HG03457 (cell line): ENCODE data around the gene PFAS.
"Not testable (repeated sequence)": the region's sequence is repeated elsewhere in the genome, so short reads cannot be mapped to it uniquely, and the experiment has no call there.

ENCODE experiments used
- ATAC-seq: cut with Tn5 transposase; IDR thresholded peaks from one replicate; pipeline ENCODE4 v1.9.1; 2021; ENCODE audit warnings: moderate number of reproducible peaks; ENCODE audit not compliant: unreplicated experiment

Gene PFAS

DNA sequence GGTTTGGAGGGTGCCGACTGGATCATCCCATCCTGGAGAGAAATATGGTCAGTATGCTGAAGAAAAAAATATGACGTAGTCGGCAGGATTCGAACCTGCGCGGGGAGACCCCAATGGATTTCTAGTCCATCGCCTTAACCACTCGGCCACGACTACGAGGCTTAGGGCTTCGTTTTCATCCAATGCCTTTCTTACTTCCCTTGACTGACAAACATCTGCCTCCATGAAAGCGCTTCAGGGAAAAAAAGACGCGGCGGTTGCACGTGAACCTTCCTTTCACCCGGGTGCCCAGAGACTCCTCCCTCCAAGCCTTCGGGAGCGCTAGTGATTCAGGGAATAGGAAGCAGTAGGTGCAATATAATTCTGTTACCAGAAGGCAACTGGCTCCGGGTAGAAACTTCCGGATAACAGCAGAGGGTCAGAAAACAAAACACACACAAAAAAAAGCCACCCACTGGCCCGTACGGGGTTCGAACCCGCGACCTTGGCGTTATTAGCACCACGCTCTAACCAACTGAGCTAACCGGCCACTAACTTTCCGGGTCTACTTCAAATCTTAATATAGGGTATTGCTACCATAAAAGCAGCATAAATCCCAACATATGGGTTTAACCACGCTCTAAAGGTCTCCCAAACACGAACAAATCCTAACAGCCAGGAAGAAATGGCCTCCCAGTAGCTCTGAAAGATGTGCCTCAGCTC, 22.4 kb upstream of the PFAS start:
- ATAC-seq = no peak

DNA sequence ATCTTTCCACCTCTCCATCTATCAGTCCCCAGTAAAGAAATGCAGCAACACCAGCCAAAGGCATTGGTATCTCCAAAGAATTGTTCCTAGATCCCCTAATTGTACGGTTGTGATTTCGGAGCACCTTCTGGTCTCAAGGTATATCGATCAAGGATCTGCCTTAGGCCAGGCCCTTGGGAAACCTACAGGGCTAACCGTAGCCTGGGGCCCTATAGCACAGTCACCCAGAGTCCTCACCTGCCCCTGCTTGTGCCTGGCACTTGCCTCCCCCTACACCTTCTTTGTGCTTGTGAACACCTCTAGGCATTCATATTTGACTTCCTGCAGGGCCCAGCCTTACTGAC, 21.9 kb upstream of the PFAS start:
- ATAC-seq = no peak

DNA sequence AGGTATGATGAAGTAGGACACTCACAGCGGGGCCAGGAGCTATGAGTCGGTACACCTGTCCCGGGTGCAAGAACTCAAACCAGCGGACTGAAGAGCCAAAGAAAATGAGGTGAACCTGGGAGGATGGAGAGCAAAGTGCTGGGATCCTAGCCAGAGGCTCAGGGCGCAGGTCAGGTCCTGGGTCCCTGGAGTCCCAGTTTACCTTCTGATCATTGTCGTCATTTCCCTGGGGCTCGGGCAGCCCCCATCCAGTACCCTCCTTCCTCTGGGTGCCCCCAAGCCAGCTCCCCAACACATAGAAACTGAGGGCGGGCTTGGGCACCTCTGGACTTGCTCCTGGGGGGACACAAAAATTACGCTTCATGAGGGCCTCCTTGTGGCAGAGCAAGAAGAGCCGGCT, 17.4 kb upstream of the PFAS start:
- no peak for ATAC-seq

DNA sequence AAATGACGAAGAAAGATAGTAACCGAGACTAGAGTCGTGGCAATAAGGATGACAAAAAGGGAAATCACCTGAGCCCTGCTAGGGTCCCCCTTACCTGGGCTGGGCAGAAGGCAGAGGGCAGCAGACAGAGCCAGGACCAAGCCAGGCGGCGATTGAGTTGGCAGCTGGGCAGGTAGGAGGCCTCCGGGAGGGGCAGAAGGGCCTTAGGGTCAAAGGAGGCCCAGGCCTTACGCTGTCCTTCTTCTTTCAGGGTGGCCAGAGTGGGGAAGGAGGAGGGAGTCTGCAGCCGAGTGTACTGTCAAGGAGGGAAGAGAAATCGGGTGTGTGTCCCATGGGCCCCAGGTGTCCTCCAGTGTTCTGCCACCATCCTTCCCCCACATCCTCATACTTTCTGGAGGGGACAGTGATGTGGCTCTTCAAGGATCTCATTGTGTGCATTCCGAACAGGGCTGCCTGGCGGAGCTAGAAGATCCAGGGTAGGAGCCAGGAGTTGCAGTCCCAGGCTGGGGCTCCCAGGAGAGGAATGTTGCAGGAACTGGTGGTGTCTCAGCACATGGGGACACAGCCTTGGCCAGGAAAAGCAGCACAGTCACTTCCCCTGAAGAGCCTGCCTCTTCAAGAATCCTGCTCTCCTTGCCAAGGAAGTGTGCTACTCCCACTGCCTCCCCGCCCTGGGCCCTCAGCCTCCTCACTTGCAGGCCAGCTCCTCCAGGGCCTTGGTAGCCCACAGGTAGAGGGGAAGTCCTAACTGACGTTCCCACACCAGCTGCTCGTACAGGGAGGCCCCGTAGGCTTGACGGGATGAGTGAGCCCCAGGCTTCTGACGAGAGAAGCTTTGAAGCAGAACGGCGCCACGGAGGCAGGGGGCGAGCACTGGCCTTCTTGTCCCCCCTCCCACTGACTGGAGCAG, 14.5 kb upstream of the PFAS start:
- ATAC-seq = no peak

DNA sequence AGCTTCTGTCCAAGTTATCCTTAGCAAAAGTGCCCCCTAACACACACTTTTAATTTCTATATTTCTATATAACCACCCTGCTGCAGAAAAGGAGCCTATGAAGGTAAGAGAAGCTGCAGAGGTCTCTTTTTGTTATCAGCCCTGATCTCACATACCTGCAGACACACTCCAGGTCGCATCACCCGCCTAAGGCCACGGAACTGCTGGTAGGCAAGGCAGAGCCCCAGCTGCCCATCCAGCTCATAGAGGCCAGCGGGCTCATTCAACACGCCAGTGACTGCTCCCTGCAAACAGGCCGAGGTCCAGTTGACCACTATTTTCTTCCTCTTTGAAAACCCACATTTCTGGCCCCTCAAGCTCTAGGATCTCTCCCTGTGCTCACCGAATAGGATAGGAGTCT, 13.4 kb upstream of the PFAS start:
- ATAC-seq = no peak

DNA sequence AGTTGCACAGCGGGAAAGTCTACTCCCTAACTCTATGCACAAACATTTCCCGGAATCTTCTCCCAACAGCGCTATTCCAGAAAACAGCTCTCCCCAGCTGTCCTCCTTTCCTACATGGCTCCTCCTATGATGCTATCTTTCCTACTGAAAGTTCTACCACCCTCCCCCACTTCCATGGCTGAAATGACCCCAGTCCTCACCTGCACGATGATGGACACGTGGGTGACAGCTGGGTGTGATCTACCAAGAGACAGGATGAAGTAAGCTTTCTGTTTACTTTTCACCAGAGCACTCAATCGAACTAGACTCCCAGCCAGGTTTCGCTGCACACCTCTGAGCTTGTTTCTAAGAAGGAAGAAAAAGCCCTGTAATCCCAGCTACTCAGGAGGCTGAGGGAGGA, 11.9 kb upstream of the PFAS start:
- no peak for ATAC-seq

DNA sequence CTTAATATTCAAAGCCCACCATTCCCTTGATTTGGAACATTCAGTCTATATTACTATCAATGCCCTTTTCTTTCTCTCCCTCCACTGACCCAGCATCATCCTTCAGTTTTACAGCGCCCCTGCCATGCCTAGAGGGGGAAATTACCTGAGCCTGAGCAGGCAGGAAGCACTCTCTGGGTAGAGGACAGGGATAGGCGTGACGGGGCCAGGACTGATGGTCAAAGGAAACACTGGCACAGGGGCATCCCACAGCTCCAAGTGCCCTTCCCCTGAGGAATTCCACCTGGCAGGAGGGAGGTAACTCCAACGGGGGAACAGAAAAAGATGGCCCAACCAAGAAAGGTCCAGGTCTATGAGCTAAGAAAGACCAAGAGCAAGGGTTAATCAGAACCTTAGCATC, 11.2 kb upstream of the PFAS start:
- ATAC-seq = no peak

DNA sequence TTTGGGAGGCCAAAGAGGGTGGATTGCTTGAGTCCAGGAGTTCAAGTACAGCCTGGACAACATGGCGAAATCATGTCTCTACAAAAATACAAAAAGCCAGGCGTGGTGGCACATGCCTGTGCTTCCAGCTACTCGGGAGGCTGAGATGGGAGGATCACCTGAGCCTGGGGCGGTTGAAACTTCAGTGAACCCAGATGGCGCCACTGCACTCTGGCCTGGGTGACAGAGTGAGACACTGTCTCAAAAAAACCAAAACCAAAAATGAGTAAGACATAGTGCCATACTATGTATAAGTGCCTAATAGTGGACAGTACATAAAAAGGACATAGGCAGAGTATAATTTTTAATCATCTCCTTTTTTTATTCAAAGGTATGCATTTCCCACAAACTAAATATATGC, 5.3 kb upstream of the PFAS start:
- ATAC-seq = no peak

DNA sequence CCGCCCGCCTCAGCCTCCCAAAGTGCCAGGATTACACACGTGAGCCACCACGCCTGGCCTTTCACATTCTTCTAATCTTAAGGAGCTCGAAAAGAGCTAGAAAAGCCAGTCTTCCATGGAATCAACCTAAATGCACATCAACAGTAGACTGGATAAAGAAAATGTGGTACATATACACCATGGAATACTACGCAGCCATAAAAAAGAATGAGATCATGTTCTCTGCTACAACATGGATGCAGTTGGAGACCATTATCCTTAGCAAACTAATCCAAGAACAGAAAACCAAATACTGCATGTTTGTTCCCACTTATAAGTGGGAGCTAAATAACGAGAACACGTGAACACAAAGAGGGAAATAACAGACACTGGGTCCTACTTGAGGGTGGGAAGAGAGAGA, 4.3 kb upstream of the PFAS start:
- no peak for ATAC-seq

DNA sequence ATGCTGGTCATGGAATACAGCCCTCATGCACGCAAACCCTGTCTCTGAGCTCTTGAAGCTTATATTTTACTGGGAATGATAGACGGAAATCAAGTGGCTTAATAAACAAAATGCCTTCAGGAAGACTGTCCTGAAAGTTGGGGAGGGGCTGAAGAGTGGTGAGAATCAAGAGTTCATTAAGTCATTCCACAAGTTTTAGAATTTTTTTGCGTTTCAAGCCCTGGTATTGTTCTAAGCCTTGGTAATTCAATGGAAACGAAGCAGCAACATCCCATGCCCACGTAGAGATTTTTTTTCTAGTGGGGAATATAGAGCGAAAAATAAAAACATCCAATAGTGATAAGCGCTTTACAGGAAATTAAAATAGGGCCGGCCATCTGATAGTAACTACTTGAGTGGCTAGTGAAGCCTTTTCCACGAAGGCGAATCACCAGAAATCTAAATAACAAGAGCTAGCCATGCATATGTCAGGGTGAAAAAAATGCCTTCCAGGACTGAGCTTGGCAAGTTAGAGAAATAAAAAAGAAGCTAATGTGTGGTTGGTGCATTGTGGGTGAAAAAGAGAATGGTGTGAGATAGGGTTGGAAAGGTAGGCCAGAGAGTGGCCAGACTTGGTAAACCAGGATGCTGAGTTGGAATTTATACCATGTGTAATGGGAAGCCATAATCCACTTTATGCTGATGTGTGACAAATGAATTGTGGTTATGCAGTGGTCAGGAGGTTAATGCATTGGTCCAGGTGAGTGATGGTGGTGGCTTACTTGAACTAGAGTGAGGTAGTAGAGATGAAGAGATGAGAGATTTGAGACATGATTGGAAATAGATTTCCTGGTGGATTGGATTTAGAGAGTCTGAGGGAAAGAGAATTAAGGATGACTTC, 772 bp downstream of the PFAS start:
- no peak for ATAC-seq

DNA sequence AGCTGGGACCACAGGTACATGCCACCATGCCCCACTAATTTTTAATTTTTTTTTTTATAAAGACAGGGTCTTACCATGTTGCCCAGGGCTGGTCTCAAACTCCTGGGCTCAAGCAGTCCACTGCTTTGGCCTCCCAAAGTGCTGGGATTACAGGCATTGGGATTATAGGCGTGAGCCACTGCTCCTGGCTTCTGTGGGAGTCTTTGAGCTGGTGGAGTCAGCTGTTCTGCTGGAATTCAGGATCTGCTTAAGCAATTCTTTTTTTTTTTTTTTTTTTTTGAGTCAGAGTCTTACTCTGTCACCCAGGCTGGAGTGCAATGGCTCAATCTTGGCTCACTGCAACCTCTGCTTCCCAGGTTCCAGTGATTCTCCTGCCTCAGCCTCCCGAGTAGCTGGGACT, 2.3 kb downstream of the PFAS start:
- not testable (repeated sequence) for ATAC-seq

DNA sequence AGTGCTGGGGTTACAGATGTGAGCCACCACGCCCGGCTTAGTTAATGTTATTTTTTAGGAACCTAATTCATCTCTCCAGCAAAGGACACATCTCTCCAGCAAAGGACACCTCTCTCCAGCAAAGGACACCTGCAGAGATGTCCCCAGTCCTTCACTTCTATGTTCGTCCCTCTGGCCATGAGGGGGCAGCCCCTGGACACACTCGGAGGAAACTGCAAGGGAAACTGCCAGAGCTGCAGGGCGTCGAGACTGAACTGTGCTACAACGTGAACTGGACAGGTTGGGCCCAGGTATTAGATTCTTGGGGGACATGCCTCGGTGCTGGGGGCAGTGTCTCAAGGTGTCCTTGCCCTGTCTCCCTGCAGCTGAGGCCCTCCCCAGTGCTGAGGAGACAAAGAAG, 4.7 kb downstream of the PFAS start:
- ATAC-seq = no peak

DNA sequence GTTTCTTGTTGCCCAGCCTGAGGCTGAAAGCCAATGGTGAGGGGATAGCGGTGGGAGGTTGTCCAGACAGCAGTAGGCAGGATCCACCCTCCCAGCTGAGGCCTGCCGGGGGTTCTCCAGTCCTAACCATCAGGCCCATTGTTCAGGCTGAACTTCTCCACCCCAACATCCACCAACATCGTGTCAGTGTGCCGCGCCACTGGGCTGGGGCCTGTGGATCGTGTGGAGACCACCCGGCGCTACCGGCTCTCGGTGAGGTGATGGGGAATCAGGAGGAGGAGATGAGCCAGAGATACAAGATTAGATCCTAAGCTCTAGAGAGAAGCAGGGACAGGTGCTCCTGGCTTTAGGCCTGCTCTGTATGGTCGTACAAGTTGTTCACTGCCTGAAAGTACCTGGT, 5.8 kb downstream of the PFAS start:
- ATAC-seq = no peak

DNA sequence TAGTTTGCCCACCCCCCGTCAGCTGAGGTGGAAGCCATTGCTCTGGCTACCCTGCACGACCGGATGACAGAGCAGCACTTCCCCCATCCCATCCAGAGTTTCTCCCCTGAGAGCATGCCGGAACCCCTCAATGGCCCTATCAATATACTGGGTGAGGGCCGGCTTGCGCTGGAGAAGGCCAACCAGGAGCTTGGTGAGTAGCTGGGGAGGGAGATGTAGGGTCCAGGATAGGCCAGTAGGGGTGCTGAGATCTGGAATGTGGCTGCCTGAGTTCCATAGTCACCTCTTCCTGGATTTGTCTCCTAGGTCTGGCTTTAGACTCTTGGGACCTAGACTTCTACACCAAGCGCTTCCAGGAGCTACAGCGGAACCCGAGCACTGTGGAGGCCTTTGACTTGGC, 6.4 kb downstream of the PFAS start:
- ATAC-seq = no peak

DNA sequence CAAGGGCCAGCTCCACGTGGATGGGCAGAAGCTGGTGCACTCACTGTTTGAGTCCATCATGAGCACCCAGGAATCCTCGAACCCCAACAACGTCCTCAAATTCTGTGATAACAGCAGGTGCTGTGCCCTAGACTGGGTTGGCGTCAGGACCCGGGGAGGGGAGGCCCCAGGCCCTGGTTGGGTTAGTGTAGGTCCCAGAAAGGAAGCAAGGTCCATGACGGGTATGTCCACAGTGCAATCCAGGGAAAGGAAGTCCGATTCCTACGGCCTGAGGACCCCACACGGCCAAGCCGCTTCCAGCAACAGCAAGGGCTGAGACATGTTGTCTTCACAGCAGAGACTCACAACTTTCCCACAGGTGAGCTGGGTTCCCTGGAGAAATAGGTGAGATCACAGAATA, 7.2 kb downstream of the PFAS start:
- no peak for ATAC-seq

DNA sequence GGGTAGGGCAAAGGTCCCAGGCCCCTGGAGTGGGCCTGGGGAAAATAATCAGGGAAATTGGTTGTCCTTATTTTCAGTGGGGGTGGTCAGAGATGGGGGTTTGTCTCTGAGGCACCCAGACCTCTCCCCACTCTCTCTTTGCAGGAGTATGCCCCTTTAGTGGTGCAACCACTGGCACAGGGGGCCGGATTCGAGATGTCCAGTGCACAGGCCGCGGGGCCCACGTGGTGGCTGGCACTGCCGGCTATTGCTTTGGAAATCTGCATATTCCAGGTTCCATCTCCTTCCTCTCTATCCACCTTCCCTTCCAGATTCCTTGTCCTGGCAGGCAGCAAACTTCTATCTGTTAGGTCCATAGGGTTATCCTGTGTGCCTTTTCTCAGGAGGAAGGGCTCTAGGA, 7.6 kb downstream of the PFAS start:
- ATAC-seq = no peak

DNA sequence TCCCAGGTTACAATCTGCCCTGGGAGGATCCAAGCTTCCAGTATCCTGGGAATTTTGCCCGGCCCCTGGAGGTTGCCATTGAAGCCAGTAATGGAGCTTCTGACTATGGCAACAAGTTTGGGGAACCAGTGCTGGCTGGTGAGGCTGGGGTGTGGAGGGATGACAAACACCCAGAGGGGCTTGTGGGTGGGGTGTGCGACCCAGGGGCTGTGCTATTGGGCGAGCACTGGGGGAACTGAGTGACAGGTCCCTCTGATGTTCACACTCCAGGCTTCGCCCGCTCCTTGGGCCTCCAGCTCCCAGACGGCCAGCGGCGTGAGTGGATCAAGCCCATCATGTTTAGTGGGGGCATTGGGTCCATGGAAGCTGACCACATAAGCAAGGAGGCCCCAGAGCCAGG, 8.7 kb downstream of the PFAS start:
- no peak for ATAC-seq

DNA sequence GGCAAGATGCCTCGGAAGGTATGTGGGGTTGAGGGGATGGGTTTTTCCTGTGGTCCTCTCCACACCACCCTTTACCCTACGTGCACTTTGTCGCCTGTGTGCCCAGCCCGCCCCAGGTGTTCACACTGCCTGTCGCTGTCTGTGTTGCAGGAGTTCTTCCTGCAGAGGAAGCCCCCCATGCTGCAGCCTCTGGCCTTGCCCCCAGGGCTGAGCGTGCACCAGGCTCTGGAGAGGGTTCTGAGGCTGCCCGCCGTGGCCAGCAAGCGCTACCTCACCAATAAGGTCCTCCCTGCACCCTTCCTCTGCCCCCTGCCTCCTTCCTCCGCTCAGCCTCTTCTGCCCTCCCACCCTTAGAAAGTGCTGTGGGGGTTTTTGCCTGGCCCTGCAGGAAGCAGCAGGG, 15.2 kb downstream of the PFAS start:
- no peak for ATAC-seq

DNA sequence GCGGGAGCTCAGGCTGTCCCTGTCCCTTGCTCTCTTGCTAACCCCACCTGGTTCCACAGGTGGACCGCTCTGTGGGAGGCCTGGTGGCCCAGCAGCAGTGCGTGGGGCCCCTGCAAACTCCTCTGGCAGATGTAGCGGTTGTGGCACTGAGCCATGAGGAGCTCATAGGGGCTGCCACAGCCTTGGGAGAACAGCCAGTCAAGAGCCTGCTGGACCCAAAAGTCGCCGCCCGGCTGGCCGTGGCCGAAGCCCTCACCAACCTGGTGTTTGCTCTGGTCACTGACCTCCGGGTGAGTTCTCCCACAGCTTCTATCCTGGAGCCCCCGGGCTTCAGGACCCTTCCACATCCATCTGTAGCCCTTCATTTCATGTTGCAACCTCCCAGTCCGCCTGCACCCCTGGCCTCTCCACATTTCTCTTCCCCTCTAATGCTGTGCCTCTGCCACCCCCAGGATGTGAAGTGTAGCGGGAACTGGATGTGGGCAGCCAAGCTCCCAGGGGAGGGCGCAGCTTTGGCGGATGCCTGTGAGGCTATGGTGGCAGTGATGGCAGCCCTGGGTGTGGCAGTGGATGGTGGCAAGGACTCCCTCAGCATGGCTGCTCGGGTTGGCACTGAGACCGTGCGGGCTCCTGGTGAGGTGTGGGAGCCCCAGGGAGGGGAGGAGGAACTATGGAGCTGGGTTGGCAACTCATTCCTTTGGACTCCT, 15.9 kb downstream of the PFAS start:
- ATAC-seq = no peak

DNA sequence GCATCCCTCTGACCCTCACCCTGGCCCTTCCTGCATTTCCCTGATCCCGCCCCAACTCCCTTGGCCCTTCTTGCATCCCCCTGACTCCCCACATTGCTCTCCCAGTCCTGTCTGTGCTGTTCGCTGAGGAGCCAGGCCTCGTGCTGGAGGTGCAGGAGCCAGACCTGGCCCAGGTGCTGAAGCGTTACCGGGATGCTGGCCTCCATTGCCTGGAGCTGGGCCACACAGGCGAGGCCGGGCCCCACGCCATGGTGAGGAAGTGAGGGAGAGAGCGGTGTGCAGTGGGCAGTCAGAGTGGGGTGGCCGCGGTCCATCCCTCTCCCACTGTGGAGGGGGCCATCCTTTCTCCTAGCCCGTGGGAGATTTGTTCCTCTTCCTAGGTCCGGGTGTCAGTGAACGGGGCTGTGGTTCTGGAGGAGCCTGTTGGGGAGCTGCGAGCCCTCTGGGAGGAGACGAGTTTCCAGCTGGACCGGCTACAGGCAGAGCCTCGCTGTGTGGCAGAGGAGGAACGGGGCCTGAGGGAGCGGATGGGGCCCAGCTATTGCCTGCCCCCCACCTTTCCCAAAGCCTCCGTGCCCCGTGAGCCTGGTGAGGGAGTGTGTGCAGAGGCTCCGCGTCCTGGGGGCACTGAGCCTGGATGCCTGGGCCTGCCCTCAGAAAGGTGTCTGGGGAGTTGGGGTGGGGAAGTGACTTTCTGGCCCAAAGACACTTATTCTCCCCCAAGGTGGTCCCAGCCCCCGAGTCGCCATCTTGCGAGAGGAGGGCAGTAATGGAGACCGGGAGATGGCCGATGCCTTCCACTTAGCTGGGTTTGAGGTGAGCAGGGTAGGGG, 17.8 kb downstream of the PFAS start:
- ATAC-seq = no peak
